WI38 (cell line): ENCODE data around the gene DDHD1.
A peak's percentile ranks its signal among the peaks of the same experiment; 100 is the strongest.

Source experiments
- H3K4me3 ChIP-seq: 2 replicates; pipeline ENCODE4 v1.5.1; 2011; ENCODE audit warnings: low read depth, mild to moderate bottlenecking, control low read depth, low read length
- TF ChIP-seq, protein P1 (sequence below): IDR thresholded peaks from 2 replicates; pipeline ENCODE4 v1.5.1; 2012; ENCODE audit warnings: low read depth, mild to moderate bottlenecking, control low read depth, low read length

DDHD1 gene

GRCh38 chr14:53016919-53017318 is 136.2 kb downstream of the DDHD1 start:
- H3K4me3 ChIP-seq, result no peak overlapping the region
- TF ChIP-seq, protein P1, sequence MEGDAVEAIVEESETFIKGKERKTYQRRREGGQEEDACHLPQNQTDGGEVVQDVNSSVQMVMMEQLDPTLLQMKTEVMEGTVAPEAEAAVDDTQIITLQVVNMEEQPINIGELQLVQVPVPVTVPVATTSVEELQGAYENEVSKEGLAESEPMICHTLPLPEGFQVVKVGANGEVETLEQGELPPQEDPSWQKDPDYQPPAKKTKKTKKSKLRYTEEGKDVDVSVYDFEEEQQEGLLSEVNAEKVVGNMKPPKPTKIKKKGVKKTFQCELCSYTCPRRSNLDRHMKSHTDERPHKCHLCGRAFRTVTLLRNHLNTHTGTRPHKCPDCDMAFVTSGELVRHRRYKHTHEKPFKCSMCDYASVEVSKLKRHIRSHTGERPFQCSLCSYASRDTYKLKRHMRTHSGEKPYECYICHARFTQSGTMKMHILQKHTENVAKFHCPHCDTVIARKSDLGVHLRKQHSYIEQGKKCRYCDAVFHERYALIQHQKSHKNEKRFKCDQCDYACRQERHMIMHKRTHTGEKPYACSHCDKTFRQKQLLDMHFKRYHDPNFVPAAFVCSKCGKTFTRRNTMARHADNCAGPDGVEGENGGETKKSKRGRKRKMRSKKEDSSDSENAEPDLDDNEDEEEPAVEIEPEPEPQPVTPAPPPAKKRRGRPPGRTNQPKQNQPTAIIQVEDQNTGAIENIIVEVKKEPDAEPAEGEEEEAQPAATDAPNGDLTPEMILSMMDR, result no peak

GRCh38 chr14:53016491-53016890 is 136.6 kb downstream of the DDHD1 start:
- TF ChIP-seq, protein P1, result no peak
- no peak overlapping the region for H3K4me3 ChIP-seq

GRCh38 chr14:53011053-53011462 is 142.1 kb downstream of the DDHD1 start:
- TF ChIP-seq, protein P1, result no peak

GRCh38 chr14:53010193-53011040 is 142.7 kb downstream of the DDHD1 start:
- TF ChIP-seq, protein P1, result no peak
- no peak overlapping the region for H3K4me3 ChIP-seq

More at GRCh38 chr14:53011053-53011462, 142.1 kb downstream of the DDHD1 start:
- H3K4me3 ChIP-seq, result peak overlapping the region; percentile 28

GRCh38 chr14:53006931-53007562 is 146.1 kb downstream of the DDHD1 start:
- TF ChIP-seq, protein P1, result no peak
- H3K4me3 ChIP-seq, result no peak overlapping the region

- H3K4me3 ChIP-seq, result no peak overlapping the region
- TF ChIP-seq, protein P1, result no peak
Observed at GRCh38 chr14:53004976-53005375, 148.1 kb downstream of the DDHD1 start.

GRCh38 chr14:53003776-53004175 is 149.3 kb downstream of the DDHD1 start:
- H3K4me3 ChIP-seq, result no peak overlapping the region
- TF ChIP-seq, protein P1, result no peak
